Neural progenitor cell (in vitro differentiated cells): ENCODE data around the gene IGF2. TPM values are rescaled to one million over a fixed set of nuclear protein-coding genes. Genes with fewer than 3 reads are reported as not detected.

Source experiments
- DNase-seq: peaks from one replicate; pipeline ENCODE4 v3.0.0-alpha.2; 2016; ENCODE audit warnings: low spot score
- H2AFZ ChIP-seq: fragments of 200-600 bp; sonication (generic); replicated peaks from 2 replicates; pipeline ENCODE4 v1.6.1; 2016; ENCODE audit warnings: antibody characterized with exemption
- H3F3A ChIP-seq: fragments of 200-600 bp; sonication (generic); 2 replicates; pipeline ENCODE4 v1.6.1; 2016; ENCODE audit warnings: antibody characterized with exemption, low read depth
- H3K27ac ChIP-seq: fragments of 200-600 bp; sonication (generic); 2 replicates; pipeline ENCODE4 v1.5.1; 2016; ENCODE audit warnings: mild to moderate bottlenecking
- H3K27me3 ChIP-seq: fragments of 200-600 bp; sonication (generic); 2 replicates; pipeline ENCODE4 v1.6.1; 2016; ENCODE audit warnings: mild to moderate bottlenecking, moderate library complexity
- H3K36me3 ChIP-seq: fragments of 200-600 bp; sonication (generic); 2 replicates; pipeline ENCODE4 v1.5.1; 2016
- H3K4me1 ChIP-seq: fragments of 200-600 bp; sonication (generic); 2 replicates; pipeline ENCODE4 v1.6.1; 2016; ENCODE audit warnings: mixed run types
- H3K4me2 ChIP-seq: fragments of 200-600 bp; sonication (generic); 2 replicates; pipeline ENCODE4 v1.6.1; 2016
- H3K4me3 ChIP-seq: fragments of 200-600 bp; sonication (generic); 2 replicates; pipeline ENCODE4 v1.5.1; 2016
- H3K79me2 ChIP-seq: fragments of 200-600 bp; sonication (generic); 2 replicates; pipeline ENCODE4 v1.6.1; 2016; ENCODE audit warnings: low read depth
- H3K9ac ChIP-seq: fragments of 200-600 bp; sonication (generic); 2 replicates; pipeline ENCODE4 v1.6.1; 2016
- H3K9me3 ChIP-seq: fragments of 200-600 bp; sonication (generic); 2 replicates; pipeline ENCODE4 v1.5.1; 2016; ENCODE audit warnings: low read depth
- H4K20me1 ChIP-seq: fragments of 200-600 bp; sonication (generic); 2 replicates; pipeline ENCODE4 v1.6.1; 2016; ENCODE audit warnings: low read depth
- H3K27ac Mint-ChIP-seq: 3 replicates; pipeline ENCODE4 v1.8.0; 2021; ENCODE audit warnings: mixed read lengths
- H3K27me3 Mint-ChIP-seq: 2 replicates; pipeline ENCODE4 v1.8.0; 2022; ENCODE audit warnings: low read depth, mild to moderate bottlenecking, inconsistent platforms, moderate library complexity, mixed read lengths; ENCODE audit not compliant: insufficient read depth
- H3K36me3 Mint-ChIP-seq: 3 replicates; pipeline ENCODE4 v1.8.0; 2021; ENCODE audit warnings: mixed read lengths
- H3K4me1 Mint-ChIP-seq: 3 replicates; pipeline ENCODE4 v1.8.0; 2021; ENCODE audit warnings: mixed read lengths
- H3K4me3 Mint-ChIP-seq: 3 replicates; pipeline ENCODE4 v1.8.0; 2021; ENCODE audit warnings: mild to moderate bottlenecking, moderate library complexity, mixed read lengths
- H3K9me3 Mint-ChIP-seq: 3 replicates; pipeline ENCODE4 v1.8.0; 2020; ENCODE audit warnings: mixed read lengths
- EZH2 ChIP-seq: fragments of 200-600 bp; sonication (generic); IDR thresholded peaks from 2 replicates; pipeline ENCODE4 v1.6.1; 2017; ENCODE audit warnings: antibody characterized with exemption, mild to moderate bottlenecking, moderate library complexity
- EZH2phosphoT487 ChIP-seq: fragments of 200-600 bp; sonication (generic); IDR thresholded peaks from 2 replicates; pipeline ENCODE4 v1.6.1; 2017; ENCODE audit warnings: antibody characterized with exemption
- total RNA-seq: library from RNA; depleted of rRNA; stranded (reverse); fragments of >200 nt; gene quantifications from 2 replicates; pipeline ENCODE4 v1.2.3, GENCODE V29; 2015; ENCODE audit warnings: low replicate concordance
- TF ChIP-seq, protein P1 (sequence below): fragments of 200-600 bp; sonication (generic); IDR thresholded peaks from 2 replicates; pipeline ENCODE4 v1.5.1; 2017; ENCODE audit warnings: antibody characterized with exemption, mild to moderate bottlenecking

The IGF2 gene
- total RNA-seq, 1 donor from 2014 or later = 0.45 TPM

DNA sequence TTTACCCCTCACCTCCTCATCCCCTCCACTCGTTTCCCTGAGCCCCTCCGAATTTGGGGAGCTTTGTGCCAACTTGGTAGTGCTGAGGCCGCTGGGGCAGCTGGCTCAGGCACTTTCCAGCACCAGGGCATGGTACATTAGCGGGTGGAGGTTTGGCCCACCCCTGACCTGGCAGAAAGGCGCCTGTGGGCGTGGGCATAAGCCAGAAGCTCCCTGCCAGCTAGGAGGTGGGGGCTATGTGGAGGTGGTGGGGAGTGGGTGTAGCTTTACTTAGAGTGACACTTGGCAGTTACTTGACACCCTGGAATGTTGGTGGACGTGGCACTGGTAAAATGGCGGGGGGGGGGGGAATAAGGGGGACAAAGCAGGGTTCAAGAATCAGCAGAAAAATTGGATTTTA lies 10.3 kb upstream of the IGF2 start:
- H2AFZ ChIP-seq = no peak overlapping the region
- H3K27me3 ChIP-seq = peaks cover 50% of the 10 kb centered on the region
- peaks cover 13% of the 10 kb centered on the region for H4K20me1 ChIP-seq
- H3K27ac Mint-ChIP-seq = no peak overlapping the region
- H3F3A ChIP-seq = peaks cover 23% of the 10 kb centered on the region
- H3K4me2 ChIP-seq = peak overlapping the region; percentile 66
- H3K27me3 Mint-ChIP-seq = peaks cover 40% of the 10 kb centered on the region
- H3K27ac ChIP-seq = no peak overlapping the region
- H3K36me3 Mint-ChIP-seq = no peaks in the 10 kb centered on the region
- H3K9me3 ChIP-seq = no peaks in the 10 kb centered on the region
- no peaks in the 10 kb centered on the region for H3K9me3 Mint-ChIP-seq
- TF ChIP-seq, protein P1, sequence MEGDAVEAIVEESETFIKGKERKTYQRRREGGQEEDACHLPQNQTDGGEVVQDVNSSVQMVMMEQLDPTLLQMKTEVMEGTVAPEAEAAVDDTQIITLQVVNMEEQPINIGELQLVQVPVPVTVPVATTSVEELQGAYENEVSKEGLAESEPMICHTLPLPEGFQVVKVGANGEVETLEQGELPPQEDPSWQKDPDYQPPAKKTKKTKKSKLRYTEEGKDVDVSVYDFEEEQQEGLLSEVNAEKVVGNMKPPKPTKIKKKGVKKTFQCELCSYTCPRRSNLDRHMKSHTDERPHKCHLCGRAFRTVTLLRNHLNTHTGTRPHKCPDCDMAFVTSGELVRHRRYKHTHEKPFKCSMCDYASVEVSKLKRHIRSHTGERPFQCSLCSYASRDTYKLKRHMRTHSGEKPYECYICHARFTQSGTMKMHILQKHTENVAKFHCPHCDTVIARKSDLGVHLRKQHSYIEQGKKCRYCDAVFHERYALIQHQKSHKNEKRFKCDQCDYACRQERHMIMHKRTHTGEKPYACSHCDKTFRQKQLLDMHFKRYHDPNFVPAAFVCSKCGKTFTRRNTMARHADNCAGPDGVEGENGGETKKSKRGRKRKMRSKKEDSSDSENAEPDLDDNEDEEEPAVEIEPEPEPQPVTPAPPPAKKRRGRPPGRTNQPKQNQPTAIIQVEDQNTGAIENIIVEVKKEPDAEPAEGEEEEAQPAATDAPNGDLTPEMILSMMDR = no peak
- TF ChIP-seq EZH2phosphoT487 (no peak), EZH2 (no peak)
- H3K4me1 Mint-ChIP-seq = peaks cover 43% of the 10 kb centered on the region
- H3K79me2 ChIP-seq = no peaks in the 10 kb centered on the region
- no peak for DNase-seq
- H3K4me3 Mint-ChIP-seq = no peak overlapping the region
- H3K36me3 ChIP-seq = no peaks in the 10 kb centered on the region
- H3K4me3 ChIP-seq = no peak overlapping the region
- no peak overlapping the region for H3K9ac ChIP-seq
- peaks cover 44% of the 10 kb centered on the region for H3K4me1 ChIP-seq

DNA sequence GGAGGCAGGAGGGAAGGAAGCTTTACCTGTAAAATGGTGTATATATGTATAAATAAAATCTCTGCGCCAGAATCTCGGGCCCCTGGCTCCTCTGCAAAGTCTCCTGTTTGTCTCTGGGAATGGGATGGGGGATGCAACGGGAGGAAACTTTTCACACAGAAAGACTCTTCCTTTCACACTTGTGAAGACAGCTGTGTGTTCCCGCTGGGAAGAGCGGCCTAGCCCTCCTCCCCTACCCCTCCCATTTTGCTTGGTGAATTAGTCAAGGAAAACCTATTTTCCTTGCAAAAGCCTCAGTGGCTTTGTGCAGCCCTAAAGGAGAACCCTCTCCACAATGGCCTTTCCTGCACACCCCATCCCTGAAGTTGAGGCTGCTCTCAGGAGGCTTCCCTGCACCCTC lies 9.4 kb upstream of the IGF2 start:
- peaks cover 58% of the 10 kb centered on the region for H3K27me3 ChIP-seq
- Mint-ChIP-seq H3K36me3 (no peaks in the 10 kb centered on the region), H3K4me1 (peaks cover 43% of the 10 kb centered on the region), H3K27ac (no peak overlapping the region), H3K4me3 (peak overlapping the region; percentile 46), H3K27me3 (peaks cover 41% of the 10 kb centered on the region), H3K9me3 (no peaks in the 10 kb centered on the region)
- DNase-seq = no peak
- H3K79me2 ChIP-seq = no peaks in the 10 kb centered on the region
- H4K20me1 ChIP-seq = peaks cover 19% of the 10 kb centered on the region
- no peak overlapping the region for H2AFZ ChIP-seq
- H3K4me3 ChIP-seq = no peak overlapping the region
- no peaks in the 10 kb centered on the region for H3K36me3 ChIP-seq
- H3K9ac ChIP-seq = no peak overlapping the region
- H3F3A ChIP-seq = peaks cover 23% of the 10 kb centered on the region
- H3K9me3 ChIP-seq = no peaks in the 10 kb centered on the region
- TF ChIP-seq, protein P1 = no peak
- TF ChIP-seq EZH2 (no peak), EZH2phosphoT487 (no peak)
- H3K4me2 ChIP-seq = peak overlapping the region; percentile 66
- H3K4me1 ChIP-seq = peaks cover 44% of the 10 kb centered on the region
- no peak overlapping the region for H3K27ac ChIP-seq

DNA sequence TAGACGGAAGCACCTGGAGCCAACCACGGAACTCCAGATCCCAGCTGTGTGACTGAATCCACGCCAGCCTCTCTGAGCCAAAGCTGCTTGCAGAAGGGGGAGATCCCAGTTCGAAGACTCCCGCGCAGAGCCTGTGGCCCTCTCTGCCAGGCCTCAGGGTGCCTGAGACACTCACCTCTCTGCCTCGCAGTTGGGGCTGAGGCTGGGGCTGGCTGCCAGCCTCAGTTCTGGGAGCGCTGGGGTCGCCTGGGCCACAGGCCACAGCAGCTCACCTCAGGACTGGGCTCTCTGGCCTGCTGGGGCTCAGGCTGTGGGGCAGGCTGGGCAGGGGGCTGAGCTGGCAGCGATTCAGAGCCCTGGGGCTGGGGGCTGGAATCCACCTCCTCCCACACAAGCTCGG lies 8.2 kb upstream of the IGF2 start:
- Histone ChIP-seq H3K27me3 (peaks cover 70% of the 10 kb centered on the region), H4K20me1 (peaks cover 28% of the 10 kb centered on the region), H3K79me2 (no peaks in the 10 kb centered on the region), H3K36me3 (no peaks in the 10 kb centered on the region), H3K27ac (no peak overlapping the region), H3K4me3 (no peak overlapping the region), H3K4me2 (peak overlapping the region; percentile 66), H3K9ac (no peak overlapping the region), H3K4me1 (peaks cover 44% of the 10 kb centered on the region), H3K9me3 (no peaks in the 10 kb centered on the region), H2AFZ (no peak overlapping the region), H3F3A (peaks cover 23% of the 10 kb centered on the region)
- no peak overlapping the region for H3K27ac Mint-ChIP-seq
- TF ChIP-seq EZH2 (no peak), EZH2phosphoT487 (no peak)
- TF ChIP-seq, protein P1 = no peak
- DNase-seq = no peak
- H3K36me3 Mint-ChIP-seq = no peaks in the 10 kb centered on the region
- no peak overlapping the region for H3K4me3 Mint-ChIP-seq
- H3K4me1 Mint-ChIP-seq = peaks cover 43% of the 10 kb centered on the region
- H3K27me3 Mint-ChIP-seq = peaks cover 53% of the 10 kb centered on the region
- H3K9me3 Mint-ChIP-seq = no peaks in the 10 kb centered on the region
